NCI-H2107 treated with DMSO at 0.1 percent for 48 hours (cell line): Measurements from ENCODE around the gene PTPRA.
"Not testable (repeated sequence)": the region's sequence is repeated elsewhere in the genome, so short reads cannot be mapped to it uniquely, and the experiment has no call there.

Source experiments
- DNase-seq: peaks from one replicate; lab custom pipeline; 2025; ENCODE audit not compliant: unreplicated experiment; lab: John Stamatoyannopoulos, UW

The PTPRA gene

GRCh38 chr20:3039426-3039825 lies 166.1 kb downstream of the PTPRA start:
- no peak for DNase-seq

GRCh38 chr20:3040086-3040485 lies 166.8 kb downstream of the PTPRA start:
- DNase-seq = no peak

- DNase-seq = no peak
Observed at GRCh38 chr20:3041854-3042409, 168.7 kb downstream of the PTPRA start.

GRCh38 chr20:3042625-3043024 lies 169.3 kb downstream of the PTPRA start:
- DNase-seq = no peak

GRCh38 chr20:3043322-3043721 lies 170.0 kb downstream of the PTPRA start, which contains the start of gene GNRH2:
Gene GNRH2 (plus strand): TSS chr20:3043622. CDS start chr20:3044415, 793 bp downstream.
- DNase-seq = no peak

- no peak for DNase-seq
Observed at GRCh38 chr20:3044336-3044965, 171.2 kb downstream of the PTPRA start.

GRCh38 chr20:3045042-3045815 lies 171.9 kb downstream of the PTPRA start:
- DNase-seq = no peak

GRCh38 chr20:3045816-3046676 lies 172.8 kb downstream of the PTPRA start, which contains the start of gene MRPS26:
Gene MRPS26 (plus strand): TSS chr20:3046052. CDS start chr20:3046069, 17 bp downstream.
- DNase-seq = no peak

- peak; percentile 85 for DNase-seq
Observed at GRCh38 chr20:3046677-3047462, 173.6 kb downstream of the PTPRA start.

GRCh38 chr20:3047486-3048419 lies 174.5 kb downstream of the PTPRA start:
- DNase-seq = no peak

GRCh38 chr20:3051385-3052019 lies 178.2 kb downstream of the PTPRA start:
- DNase-seq = peak; percentile 13

- DNase-seq = no peak
Observed at GRCh38 chr20:3059489-3059888, 186.2 kb downstream of the PTPRA start.

- not testable (repeated sequence) for DNase-seq
Observed at GRCh38 chr20:3064119-3064518, 190.8 kb downstream of the PTPRA start.

GRCh38 chr20:3067139-3068014 lies 194.1 kb downstream of the PTPRA start:
- no peak for DNase-seq

GRCh38 chr20:3068075-3068474 lies 194.8 kb downstream of the PTPRA start:
- no peak for DNase-seq

GRCh38 chr20:3068986-3069900 lies 196.0 kb downstream of the PTPRA start:
- DNase-seq = peak; percentile 78

GRCh38 chr20:3070725-3071124 lies 197.4 kb downstream of the PTPRA start:
- no peak for DNase-seq
